ENCODE data around the gene SPCS3. TPM values are rescaled to one million over a fixed set of nuclear protein-coding genes. Genes with fewer than 3 reads are reported as not detected.

The SPCS3 gene
- total RNA-seq, 1 donor from 2014 or later: 128 TPM

DNA sequence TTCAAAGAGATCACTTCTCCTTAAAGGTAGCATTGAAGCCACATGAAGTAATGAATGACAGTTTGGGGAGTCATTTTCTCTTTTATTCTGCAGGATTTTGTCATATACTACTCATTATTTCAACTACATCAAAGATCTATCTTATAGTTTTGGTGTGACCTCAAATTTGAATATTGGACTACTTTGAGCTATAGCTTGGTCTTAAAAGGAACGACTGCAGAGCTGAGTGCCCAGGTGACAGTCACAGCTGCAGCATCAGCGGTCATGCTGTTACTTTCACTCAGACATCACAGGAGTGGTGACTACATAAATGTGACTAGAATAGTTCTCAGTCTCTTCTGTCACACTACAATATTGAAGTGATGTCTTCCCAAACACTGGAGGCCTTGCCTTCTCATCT, 10.7 kb upstream of the SPCS3 start:
- H3K79me2 ChIP-seq (ENCODE audit: low read depth): no peaks in the 10 kb centered on the region
- H3K4me3 Mint-ChIP-seq: no peak overlapping the region
- no peak overlapping the region for H3K4me3 ChIP-seq
- H3K9me3 ChIP-seq (ENCODE audit: low read depth): no peaks in the 10 kb centered on the region
- TF ChIP-seq, protein P1, sequence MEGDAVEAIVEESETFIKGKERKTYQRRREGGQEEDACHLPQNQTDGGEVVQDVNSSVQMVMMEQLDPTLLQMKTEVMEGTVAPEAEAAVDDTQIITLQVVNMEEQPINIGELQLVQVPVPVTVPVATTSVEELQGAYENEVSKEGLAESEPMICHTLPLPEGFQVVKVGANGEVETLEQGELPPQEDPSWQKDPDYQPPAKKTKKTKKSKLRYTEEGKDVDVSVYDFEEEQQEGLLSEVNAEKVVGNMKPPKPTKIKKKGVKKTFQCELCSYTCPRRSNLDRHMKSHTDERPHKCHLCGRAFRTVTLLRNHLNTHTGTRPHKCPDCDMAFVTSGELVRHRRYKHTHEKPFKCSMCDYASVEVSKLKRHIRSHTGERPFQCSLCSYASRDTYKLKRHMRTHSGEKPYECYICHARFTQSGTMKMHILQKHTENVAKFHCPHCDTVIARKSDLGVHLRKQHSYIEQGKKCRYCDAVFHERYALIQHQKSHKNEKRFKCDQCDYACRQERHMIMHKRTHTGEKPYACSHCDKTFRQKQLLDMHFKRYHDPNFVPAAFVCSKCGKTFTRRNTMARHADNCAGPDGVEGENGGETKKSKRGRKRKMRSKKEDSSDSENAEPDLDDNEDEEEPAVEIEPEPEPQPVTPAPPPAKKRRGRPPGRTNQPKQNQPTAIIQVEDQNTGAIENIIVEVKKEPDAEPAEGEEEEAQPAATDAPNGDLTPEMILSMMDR (IDR thresholded peaks at IDR 0.05): no peak
- no peaks in the 10 kb centered on the region for H3K27me3 ChIP-seq
- no peak overlapping the region for H3K4me2 ChIP-seq
- H2AFZ ChIP-seq (replicated peaks): no peak overlapping the region
- no peaks in the 10 kb centered on the region for H4K20me1 ChIP-seq (ENCODE audit: low read depth)
- H3K27me3 Mint-ChIP-seq (ENCODE audit: insufficient read depth, low read depth): no peaks in the 10 kb centered on the region
- H3K27ac Mint-ChIP-seq: no peak overlapping the region
- no peaks in the 10 kb centered on the region for H3K36me3 Mint-ChIP-seq
- DNase-seq (ENCODE audit: low spot score): no peak
- no peak overlapping the region for H3K27ac ChIP-seq
- H3K9me3 Mint-ChIP-seq: no peaks in the 10 kb centered on the region
- H3K4me1 Mint-ChIP-seq: peaks cover 4% of the 10 kb centered on the region
- H3K36me3 ChIP-seq: no peaks in the 10 kb centered on the region
- peaks cover 2% of the 10 kb centered on the region for H3K4me1 ChIP-seq
- H3F3A ChIP-seq (ENCODE audit: low read depth): no peaks in the 10 kb centered on the region
- H3K9ac ChIP-seq: no peak overlapping the region

DNA sequence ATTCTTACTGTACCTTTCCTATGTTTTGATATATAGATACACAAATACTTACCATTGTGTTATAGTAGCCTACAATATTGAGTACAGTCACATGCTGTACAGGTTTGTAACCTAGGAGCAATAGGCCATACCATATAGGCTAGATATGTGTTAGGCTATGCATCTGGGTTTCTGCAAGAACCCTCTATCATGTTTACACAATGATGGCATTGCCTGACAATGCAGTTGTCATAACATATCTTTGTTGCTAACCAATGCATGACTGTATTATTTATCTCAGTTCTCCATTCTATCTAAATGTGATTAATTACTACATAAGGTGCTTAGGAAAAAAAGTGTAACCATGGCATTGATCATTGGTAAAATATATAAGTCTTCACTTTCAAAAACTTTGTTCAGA, 10.0 kb upstream of the SPCS3 start:
- Histone ChIP-seq H3K9ac (no peak overlapping the region), H3K4me2 (no peak overlapping the region), H4K20me1 (ENCODE audit: low read depth) (no peaks in the 10 kb centered on the region), H3K9me3 (ENCODE audit: low read depth) (no peaks in the 10 kb centered on the region), H3K27me3 (no peaks in the 10 kb centered on the region), H3F3A (ENCODE audit: low read depth) (no peaks in the 10 kb centered on the region), H3K36me3 (no peaks in the 10 kb centered on the region), H3K4me3 (no peak overlapping the region), H3K4me1 (peaks cover 5% of the 10 kb centered on the region), H2AFZ (replicated peaks) (no peak overlapping the region), H3K27ac (no peak overlapping the region), H3K79me2 (ENCODE audit: low read depth) (no peaks in the 10 kb centered on the region)
- Mint-ChIP-seq H3K4me3 (no peak overlapping the region), H3K9me3 (no peaks in the 10 kb centered on the region), H3K27ac (no peak overlapping the region), H3K36me3 (no peaks in the 10 kb centered on the region), H3K27me3 (ENCODE audit: insufficient read depth, low read depth) (no peaks in the 10 kb centered on the region), H3K4me1 (peaks cover 9% of the 10 kb centered on the region)
- TF ChIP-seq EZH2 (IDR thresholded peaks at IDR 0.05) (no peak), EZH2phosphoT487 (IDR thresholded peaks at IDR 0.05) (no peak)
- TF ChIP-seq, protein P1 (IDR thresholded peaks at IDR 0.05): no peak
- DNase-seq (ENCODE audit: low spot score): no peak

DNA sequence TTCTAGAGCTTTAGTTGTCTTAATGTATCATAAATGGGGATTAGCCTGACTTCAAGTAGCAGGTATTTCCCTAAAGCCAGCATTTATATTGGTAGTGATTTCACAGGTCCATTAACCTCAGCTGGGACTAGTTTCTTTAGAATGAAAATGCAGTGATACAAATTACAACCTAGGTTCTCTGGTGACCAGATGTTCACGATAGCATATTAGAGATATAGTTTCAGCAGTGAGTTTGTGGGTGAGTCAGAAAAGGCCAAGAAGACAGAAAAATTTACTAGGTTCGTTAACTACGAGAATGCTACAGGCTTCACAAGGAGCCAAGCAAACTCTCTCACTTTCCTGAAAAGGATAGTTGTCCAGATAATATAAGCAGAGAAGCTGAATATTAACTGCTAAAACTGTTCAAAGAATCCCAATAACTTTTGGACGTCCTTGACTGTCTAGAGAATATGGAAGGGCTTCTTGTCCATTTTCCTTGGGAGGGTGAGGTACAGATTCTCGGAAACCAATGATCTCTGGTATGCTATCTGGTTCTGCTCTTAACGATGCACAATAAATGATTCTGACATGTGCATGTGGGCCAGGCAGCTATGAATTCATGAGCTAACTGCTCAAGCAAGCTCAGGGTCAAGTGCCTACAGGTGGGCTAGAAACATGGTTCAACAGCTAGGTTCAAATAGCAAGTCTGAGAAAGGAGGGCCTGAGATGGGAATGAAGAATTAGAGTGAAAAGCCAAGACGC, 6.0 kb upstream of the SPCS3 start:
- TF ChIP-seq EZH2 (IDR thresholded peaks at IDR 0.05): no peak
- TF ChIP-seq, protein P1 (IDR thresholded peaks at IDR 0.05): no peak
- TF ChIP-seq EZH2phosphoT487 (IDR thresholded peaks at IDR 0.05): no peak
- H3K4me3 ChIP-seq: no peak overlapping the region
- no peaks in the 10 kb centered on the region for H3K36me3 Mint-ChIP-seq
- no peaks in the 10 kb centered on the region for H4K20me1 ChIP-seq (ENCODE audit: low read depth)
- H3K9me3 ChIP-seq (ENCODE audit: low read depth): no peaks in the 10 kb centered on the region
- H3K27me3 Mint-ChIP-seq (ENCODE audit: insufficient read depth, low read depth): no peaks in the 10 kb centered on the region
- H3K9me3 Mint-ChIP-seq: no peaks in the 10 kb centered on the region
- DNase-seq (ENCODE audit: low spot score): no peak
- no peak overlapping the region for H3K27ac ChIP-seq
- H3K4me1 ChIP-seq: peaks cover 8% of the 10 kb centered on the region
- H3F3A ChIP-seq (ENCODE audit: low read depth): peaks cover 5% of the 10 kb centered on the region
- H3K27ac Mint-ChIP-seq: no peak overlapping the region
- peaks cover 27% of the 10 kb centered on the region for H3K4me1 Mint-ChIP-seq
- no peaks in the 10 kb centered on the region for H3K36me3 ChIP-seq
- no peaks in the 10 kb centered on the region for H3K79me2 ChIP-seq (ENCODE audit: low read depth)
- no peaks in the 10 kb centered on the region for H3K27me3 ChIP-seq
- no peak overlapping the region for H2AFZ ChIP-seq (replicated peaks)
- no peak overlapping the region for H3K4me3 Mint-ChIP-seq
- no peak overlapping the region for H3K9ac ChIP-seq
- H3K4me2 ChIP-seq: no peak overlapping the region
